Measurements from ENCODE around the gene IFI27. TPM values are rescaled to one million over a fixed set of nuclear protein-coding genes. Genes with fewer than 3 reads are reported as not detected.

The IFI27 gene
- polyA plus RNA-seq, 2 of the 4 experiments (the other 2 are of a cell fraction), result 0.76 to 2.2 TPM

DNA sequence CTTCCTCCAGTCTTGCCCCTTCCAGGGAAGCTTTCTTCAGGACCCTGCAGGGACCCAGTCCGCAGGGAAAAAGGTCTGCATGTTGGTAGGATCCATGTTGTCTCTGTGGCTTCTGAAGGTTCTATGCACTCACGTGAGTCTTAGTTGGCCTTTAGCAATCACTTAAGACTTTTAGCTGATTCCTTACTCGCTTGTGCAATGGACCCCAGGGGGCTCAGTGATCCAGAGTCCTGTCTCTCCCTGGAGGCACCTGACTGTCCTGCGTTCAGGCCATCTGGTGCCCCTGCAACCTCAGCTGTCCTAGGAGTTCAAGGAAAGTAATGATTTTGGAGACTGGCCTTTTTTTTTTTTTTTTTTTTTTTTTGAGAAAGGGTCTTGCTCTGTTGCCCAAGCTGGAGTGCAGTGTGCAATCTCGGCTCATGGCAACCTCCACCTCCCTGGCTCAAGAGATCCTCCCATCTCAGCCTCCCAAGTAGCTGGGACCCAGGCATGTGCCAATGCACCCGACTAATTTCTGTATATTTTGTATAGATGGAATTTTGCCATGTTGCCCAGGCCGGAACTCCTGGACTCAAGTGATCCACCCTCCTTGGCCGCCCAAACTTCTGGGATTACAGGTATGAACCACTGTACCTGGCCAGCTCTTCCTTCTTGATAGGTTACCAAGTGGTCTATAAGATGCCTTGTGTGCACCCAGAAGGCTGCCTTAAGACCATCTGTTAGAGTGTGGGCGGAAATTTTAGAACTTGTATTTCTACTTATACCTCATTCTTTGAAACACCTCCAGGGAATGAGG, 14.2 kb downstream of the IFI27 start:
- CTCF ChIA-PET, result interaction anchor here (0.5 to 1.9 kb wide), 5 partner anchors 8 to 835 kb away, joined by 3 to 5 read pairs (median 4); no protein-coding TSS in a partner anchor
- POLR2A ChIA-PET, result no interaction called here
- Histone ChIP-seq H3K27ac (no peak overlapping the region), H3K9me3 (0 out of 3 replicates have a peak, but pooled peaks cover 3% of the 10 kb centered on the region), H3K4me2 (no peak overlapping the region), H3K4me3 (no peak overlapping the region), H3K4me1 (no peaks in the 10 kb centered on the region)
- TF ChIP-seq PBX3 (IDR thresholded peaks at IDR 0.05) (no peak), FOSL2 (IDR thresholded peaks at IDR 0.05) (no peak), FOSL2 (CRISPR knock-in tag; IDR thresholded peaks at IDR 0.05) (no peak), RNF2 (IDR thresholded peaks at IDR 0.05; ENCODE audit: borderline replicate concordance, low read depth) (no peak), HOXA7 (CRISPR knock-in tag; IDR thresholded peaks at IDR 0.05) (no peak), RCOR1 (IDR thresholded peaks at IDR 0.05; ENCODE audit: low read depth, low read length) (no peak), GATA3 (IDR thresholded peaks at IDR 0.05; ENCODE audit: borderline replicate concordance) (no peak), HES2 (IDR thresholded peaks at IDR 0.05) (no peak)
- FAIRE-seq, result no peak
- DNase-seq (ENCODE audit: low read depth in 1 of 2, low spot score in 1 of 2), result no peak
- WGBS (ENCODE audit: missing lambda C conversion rate), result 70% methylated on average over 9 of the region's 9 CpGs
- no peak for ATAC-seq

- Histone ChIP-seq H3K4me2 (no peak overlapping the region), H3K9me3 (no peaks in the 10 kb centered on the region), H3K4me1 (peaks cover 4% of the 10 kb centered on the region; the same call in 2 of the 3 replicates), H3K4me3 (no peak overlapping the region), H3K27ac (no peak overlapping the region)
- 79% methylated on average over 6 of the region's 6 CpGs for WGBS (ENCODE audit: missing lambda C conversion rate)
- TF ChIP-seq ZFP36 (IDR thresholded peaks at IDR 0.05; ENCODE audit: borderline replicate concordance, partially characterized antibody) (no peak), HMGXB4 (CRISPR knock-in tag; IDR thresholded peaks at IDR 0.05; ENCODE audit: borderline replicate concordance) (no peak), EP300 (IDR thresholded peaks at IDR 0.05) (no peak), KDM5A (IDR thresholded peaks at IDR 0.05) (no peak), MYC (IDR thresholded peaks at IDR 0.05; ENCODE audit: borderline replicate concordance, low read length) (no peak), BHLHE40 (IDR thresholded peaks at IDR 0.05; ENCODE audit: low read depth, low read length) (no peak), NFE2L2 (conservative IDR thresholded peaks at IDR 0.05; ENCODE audit: low read length) (no peak), MAX (IDR thresholded peaks at IDR 0.05) (no peak), TP53 (CRISPR knock-in tag; IDR thresholded peaks at IDR 0.05) (no peak), POLR2AphosphoS2 (conservative IDR thresholded peaks at IDR 0.05; ENCODE audit: low read length) (no peak), RARB (CRISPR knock-in tag; IDR thresholded peaks at IDR 0.05) (no peak), KDM1A (IDR thresholded peaks at IDR 0.05; ENCODE audit: low read depth) (no peak), HEYL (CRISPR knock-in tag; IDR thresholded peaks at IDR 0.05) (no peak), RFX5 (IDR thresholded peaks at IDR 0.05) (no peak), ZSCAN20 (CRISPR knock-in tag; IDR thresholded peaks at IDR 0.05) (no peak), SMC3 (IDR thresholded peaks at IDR 0.05) (no peak)
- TF ChIP-seq, protein P1, sequence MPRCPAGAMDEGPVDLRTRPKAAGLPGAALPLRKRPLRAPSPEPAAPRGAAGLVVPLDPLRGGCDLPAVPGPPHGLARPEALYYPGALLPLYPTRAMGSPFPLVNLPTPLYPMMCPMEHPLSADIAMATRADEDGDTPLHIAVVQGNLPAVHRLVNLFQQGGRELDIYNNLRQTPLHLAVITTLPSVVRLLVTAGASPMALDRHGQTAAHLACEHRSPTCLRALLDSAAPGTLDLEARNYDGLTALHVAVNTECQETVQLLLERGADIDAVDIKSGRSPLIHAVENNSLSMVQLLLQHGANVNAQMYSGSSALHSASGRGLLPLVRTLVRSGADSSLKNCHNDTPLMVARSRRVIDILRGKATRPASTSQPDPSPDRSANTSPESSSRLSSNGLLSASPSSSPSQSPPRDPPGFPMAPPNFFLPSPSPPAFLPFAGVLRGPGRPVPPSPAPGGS (IDR thresholded peaks at IDR 0.05), result no peak
- TF ChIP-seq, protein P2, sequence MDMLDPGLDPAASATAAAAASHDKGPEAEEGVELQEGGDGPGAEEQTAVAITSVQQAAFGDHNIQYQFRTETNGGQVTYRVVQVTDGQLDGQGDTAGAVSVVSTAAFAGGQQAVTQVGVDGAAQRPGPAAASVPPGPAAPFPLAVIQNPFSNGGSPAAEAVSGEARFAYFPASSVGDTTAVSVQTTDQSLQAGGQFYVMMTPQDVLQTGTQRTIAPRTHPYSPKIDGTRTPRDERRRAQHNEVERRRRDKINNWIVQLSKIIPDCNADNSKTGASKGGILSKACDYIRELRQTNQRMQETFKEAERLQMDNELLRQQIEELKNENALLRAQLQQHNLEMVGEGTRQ (IDR thresholded peaks at IDR 0.05), result no peak
- TF ChIP-seq, protein P3, sequence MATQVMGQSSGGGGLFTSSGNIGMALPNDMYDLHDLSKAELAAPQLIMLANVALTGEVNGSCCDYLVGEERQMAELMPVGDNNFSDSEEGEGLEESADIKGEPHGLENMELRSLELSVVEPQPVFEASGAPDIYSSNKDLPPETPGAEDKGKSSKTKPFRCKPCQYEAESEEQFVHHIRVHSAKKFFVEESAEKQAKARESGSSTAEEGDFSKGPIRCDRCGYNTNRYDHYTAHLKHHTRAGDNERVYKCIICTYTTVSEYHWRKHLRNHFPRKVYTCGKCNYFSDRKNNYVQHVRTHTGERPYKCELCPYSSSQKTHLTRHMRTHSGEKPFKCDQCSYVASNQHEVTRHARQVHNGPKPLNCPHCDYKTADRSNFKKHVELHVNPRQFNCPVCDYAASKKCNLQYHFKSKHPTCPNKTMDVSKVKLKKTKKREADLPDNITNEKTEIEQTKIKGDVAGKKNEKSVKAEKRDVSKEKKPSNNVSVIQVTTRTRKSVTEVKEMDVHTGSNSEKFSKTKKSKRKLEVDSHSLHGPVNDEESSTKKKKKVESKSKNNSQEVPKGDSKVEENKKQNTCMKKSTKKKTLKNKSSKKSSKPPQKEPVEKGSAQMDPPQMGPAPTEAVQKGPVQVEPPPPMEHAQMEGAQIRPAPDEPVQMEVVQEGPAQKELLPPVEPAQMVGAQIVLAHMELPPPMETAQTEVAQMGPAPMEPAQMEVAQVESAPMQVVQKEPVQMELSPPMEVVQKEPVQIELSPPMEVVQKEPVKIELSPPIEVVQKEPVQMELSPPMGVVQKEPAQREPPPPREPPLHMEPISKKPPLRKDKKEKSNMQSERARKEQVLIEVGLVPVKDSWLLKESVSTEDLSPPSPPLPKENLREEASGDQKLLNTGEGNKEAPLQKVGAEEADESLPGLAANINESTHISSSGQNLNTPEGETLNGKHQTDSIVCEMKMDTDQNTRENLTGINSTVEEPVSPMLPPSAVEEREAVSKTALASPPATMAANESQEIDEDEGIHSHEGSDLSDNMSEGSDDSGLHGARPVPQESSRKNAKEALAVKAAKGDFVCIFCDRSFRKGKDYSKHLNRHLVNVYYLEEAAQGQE (IDR thresholded peaks at IDR 0.05), result no peak
- FAIRE-seq (no peak), ATAC-seq (no peak), DNase-seq (ENCODE audit: low read depth in 1 of 2, low spot score in 1 of 2) (no peak)
- CTCF ChIA-PET, result interaction anchor here (1.0 to 1.9 kb wide), 3 partner anchors 11 to 89 kb away, joined by 3 to 5 read pairs (median 3); no protein-coding TSS in a partner anchor
- POLR2A ChIA-PET, result no interaction called here
Observed at GRCh38 chr14:94125659-94126418, 15.3 kb downstream of the IFI27 start.

Data from A549 (cell line).